ENCODE measurements around the gene OLIG2.

Gene OLIG2

DNA sequence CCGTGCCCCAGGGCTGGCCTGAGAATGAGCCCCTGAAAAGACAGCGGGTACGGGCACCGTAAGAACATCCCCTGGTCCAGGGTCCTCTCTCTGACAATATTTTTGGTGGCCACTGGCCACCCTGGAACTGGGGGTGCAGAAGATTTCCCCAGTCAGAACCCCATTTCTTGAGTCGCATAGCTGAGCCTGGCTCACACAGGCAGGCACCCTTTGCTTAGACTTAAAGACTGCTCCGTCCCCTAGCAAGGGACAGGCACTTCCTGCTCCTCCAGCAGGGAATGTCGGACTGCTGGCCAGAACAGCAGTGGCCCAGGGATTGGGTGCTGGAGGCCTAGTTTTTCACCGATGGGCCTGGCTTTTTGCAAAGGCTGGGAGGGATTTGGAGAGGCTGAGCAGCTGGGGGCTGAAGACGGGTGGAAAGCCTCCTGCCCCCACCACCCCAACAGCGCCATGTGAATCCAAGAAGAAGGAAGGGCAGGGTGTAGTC is 4.3 kb downstream of the OLIG2 start:
- ATAC-seq: no peak
- no peak for TF ChIP-seq SNAI2 (CRISPR knock-in tag; IDR thresholded peaks at IDR 0.05)
- TF ChIP-seq, protein P1, sequence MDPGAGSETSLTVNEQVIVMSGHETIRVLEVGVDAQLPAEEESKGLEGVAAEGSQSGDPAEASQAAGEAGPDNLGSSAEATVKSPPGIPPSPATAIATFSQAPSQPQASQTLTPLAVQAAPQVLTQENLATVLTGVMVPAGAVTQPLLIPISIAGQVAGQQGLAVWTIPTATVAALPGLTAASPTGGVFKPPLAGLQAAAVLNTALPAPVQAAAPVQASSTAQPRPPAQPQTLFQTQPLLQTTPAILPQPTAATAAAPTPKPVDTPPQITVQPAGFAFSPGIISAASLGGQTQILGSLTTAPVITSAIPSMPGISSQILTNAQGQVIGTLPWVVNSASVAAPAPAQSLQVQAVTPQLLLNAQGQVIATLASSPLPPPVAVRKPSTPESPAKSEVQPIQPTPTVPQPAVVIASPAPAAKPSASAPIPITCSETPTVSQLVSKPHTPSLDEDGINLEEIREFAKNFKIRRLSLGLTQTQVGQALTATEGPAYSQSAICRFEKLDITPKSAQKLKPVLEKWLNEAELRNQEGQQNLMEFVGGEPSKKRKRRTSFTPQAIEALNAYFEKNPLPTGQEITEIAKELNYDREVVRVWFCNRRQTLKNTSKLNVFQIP (CRISPR knock-in tag; IDR thresholded peaks at IDR 0.05; ENCODE audit: borderline replicate concordance, low read depth): no peak
- TF ChIP-seq CSDC2 (CRISPR knock-in tag; IDR thresholded peaks at IDR 0.05): no peak
- TF ChIP-seq ZFP3 (CRISPR knock-in tag; IDR thresholded peaks at IDR 0.05): no peak
- TF ChIP-seq PPARA (CRISPR knock-in tag; IDR thresholded peaks at IDR 0.05; ENCODE audit: borderline replicate concordance): no peak
- no peak for TF ChIP-seq BACH2 (CRISPR knock-in tag; IDR thresholded peaks at IDR 0.05; ENCODE audit: borderline replicate concordance)
- no peak for TF ChIP-seq ESRRG (CRISPR knock-in tag; IDR thresholded peaks at IDR 0.05)
- TF ChIP-seq TCF4 (CRISPR knock-in tag; IDR thresholded peaks at IDR 0.05; ENCODE audit: borderline replicate concordance): no peak
- TF ChIP-seq RARB (CRISPR knock-in tag; IDR thresholded peaks at IDR 0.05): no peak
- TF ChIP-seq, protein P2, sequence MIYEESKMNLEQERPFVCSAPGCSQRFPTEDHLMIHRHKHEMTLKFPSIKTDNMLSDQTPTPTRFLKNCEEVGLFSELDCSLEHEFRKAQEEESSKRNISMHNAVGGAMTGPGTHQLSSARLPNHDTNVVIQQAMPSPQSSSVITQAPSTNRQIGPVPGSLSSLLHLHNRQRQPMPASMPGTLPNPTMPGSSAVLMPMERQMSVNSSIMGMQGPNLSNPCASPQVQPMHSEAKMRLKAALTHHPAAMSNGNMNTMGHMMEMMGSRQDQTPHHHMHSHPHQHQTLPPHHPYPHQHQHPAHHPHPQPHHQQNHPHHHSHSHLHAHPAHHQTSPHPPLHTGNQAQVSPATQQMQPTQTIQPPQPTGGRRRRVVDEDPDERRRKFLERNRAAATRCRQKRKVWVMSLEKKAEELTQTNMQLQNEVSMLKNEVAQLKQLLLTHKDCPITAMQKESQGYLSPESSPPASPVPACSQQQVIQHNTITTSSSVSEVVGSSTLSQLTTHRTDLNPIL (CRISPR knock-in tag; IDR thresholded peaks at IDR 0.05; ENCODE audit: low read depth): no peak
- TF ChIP-seq, protein P3, sequence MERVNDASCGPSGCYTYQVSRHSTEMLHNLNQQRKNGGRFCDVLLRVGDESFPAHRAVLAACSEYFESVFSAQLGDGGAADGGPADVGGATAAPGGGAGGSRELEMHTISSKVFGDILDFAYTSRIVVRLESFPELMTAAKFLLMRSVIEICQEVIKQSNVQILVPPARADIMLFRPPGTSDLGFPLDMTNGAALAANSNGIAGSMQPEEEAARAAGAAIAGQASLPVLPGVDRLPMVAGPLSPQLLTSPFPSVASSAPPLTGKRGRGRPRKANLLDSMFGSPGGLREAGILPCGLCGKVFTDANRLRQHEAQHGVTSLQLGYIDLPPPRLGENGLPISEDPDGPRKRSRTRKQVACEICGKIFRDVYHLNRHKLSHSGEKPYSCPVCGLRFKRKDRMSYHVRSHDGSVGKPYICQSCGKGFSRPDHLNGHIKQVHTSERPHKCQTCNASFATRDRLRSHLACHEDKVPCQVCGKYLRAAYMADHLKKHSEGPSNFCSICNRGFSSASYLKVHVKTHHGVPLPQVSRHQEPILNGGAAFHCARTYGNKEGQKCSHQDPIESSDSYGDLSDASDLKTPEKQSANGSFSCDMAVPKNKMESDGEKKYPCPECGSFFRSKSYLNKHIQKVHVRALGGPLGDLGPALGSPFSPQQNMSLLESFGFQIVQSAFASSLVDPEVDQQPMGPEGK (CRISPR knock-in tag; IDR thresholded peaks at IDR 0.05; ENCODE audit: borderline replicate concordance): no peak

DNA sequence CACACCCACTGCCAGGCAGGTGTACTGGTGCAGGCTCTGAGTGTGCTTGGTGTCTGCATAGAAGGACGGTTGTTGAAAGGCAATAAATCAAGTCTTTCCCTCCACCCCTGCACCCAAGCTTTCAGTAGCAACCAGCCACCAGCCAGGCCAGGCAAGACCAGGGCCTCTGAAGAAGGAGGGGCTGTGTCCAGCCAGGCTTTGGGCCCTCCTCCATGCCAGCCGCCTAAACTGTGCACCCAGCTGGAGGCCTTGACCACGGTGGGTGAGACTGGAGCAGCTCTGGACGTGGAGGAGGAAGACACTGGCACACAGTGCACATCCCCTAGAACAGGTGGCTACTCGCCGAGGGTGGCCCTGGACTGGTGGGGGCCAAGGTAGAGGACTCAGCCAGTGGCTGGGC is 4.9 kb downstream of the OLIG2 start:
- TF ChIP-seq RARB (CRISPR knock-in tag; IDR thresholded peaks at IDR 0.05): no peak
- no peak for TF ChIP-seq ZNF8 (CRISPR knock-in tag; IDR thresholded peaks at IDR 0.05)
- no peak for TF ChIP-seq ESRRG (CRISPR knock-in tag; IDR thresholded peaks at IDR 0.05)
- no peak for TF ChIP-seq TCF4 (CRISPR knock-in tag; IDR thresholded peaks at IDR 0.05; ENCODE audit: borderline replicate concordance)
- no peak for TF ChIP-seq ZC3H10 (CRISPR knock-in tag; IDR thresholded peaks at IDR 0.05)
- TF ChIP-seq BACH2 (CRISPR knock-in tag; IDR thresholded peaks at IDR 0.05; ENCODE audit: borderline replicate concordance): no peak
- no peak for TF ChIP-seq CSDC2 (CRISPR knock-in tag; IDR thresholded peaks at IDR 0.05)
- no peak for TF ChIP-seq ZFP30 (CRISPR knock-in tag; IDR thresholded peaks at IDR 0.05)
- no peak for TF ChIP-seq OSR1 (CRISPR knock-in tag; IDR thresholded peaks at IDR 0.05)
- no peak for TF ChIP-seq ARNTL (CRISPR knock-in tag; IDR thresholded peaks at IDR 0.05; ENCODE audit: borderline replicate concordance, low read depth)
- no peak for TF ChIP-seq TOX (CRISPR knock-in tag; IDR thresholded peaks at IDR 0.05; ENCODE audit: borderline replicate concordance)
- TF ChIP-seq PPARA (CRISPR knock-in tag; IDR thresholded peaks at IDR 0.05; ENCODE audit: borderline replicate concordance): no peak
- no peak for TF ChIP-seq ZNF565 (CRISPR knock-in tag; conservative IDR thresholded peaks at IDR 0.05; ENCODE audit: low read depth)
- TF ChIP-seq, protein P2 (CRISPR knock-in tag; IDR thresholded peaks at IDR 0.05; ENCODE audit: low read depth): no peak
- TF ChIP-seq, protein P1 (CRISPR knock-in tag; IDR thresholded peaks at IDR 0.05; ENCODE audit: borderline replicate concordance, low read depth): no peak
- no peak for TF ChIP-seq SNAI2 (CRISPR knock-in tag; IDR thresholded peaks at IDR 0.05)
- TF ChIP-seq ZNF70 (CRISPR knock-in tag; IDR thresholded peaks at IDR 0.05): no peak
- no peak for TF ChIP-seq ISL1 (CRISPR knock-in tag; IDR thresholded peaks at IDR 0.05)
- TF ChIP-seq, protein P4, sequence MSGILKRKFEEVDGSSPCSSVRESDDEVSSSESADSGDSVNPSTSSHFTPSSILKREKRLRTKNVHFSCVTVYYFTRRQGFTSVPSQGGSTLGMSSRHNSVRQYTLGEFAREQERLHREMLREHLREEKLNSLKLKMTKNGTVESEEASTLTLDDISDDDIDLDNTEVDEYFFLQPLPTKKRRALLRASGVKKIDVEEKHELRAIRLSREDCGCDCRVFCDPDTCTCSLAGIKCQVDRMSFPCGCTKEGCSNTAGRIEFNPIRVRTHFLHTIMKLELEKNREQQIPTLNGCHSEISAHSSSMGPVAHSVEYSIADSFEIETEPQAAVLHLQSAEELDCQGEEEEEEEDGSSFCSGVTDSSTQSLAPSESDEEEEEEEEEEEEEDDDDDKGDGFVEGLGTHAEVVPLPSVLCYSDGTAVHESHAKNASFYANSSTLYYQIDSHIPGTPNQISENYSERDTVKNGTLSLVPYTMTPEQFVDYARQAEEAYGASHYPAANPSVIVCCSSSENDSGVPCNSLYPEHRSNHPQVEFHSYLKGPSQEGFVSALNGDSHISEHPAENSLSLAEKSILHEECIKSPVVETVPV (CRISPR knock-in tag; IDR thresholded peaks at IDR 0.05): no peak
- TF ChIP-seq, protein P3 (CRISPR knock-in tag; IDR thresholded peaks at IDR 0.05; ENCODE audit: borderline replicate concordance): no peak
- ATAC-seq: no peak
